HCT116 (cell line): ENCODE data around the gene ARMH3. TPM values are rescaled to one million over a fixed set of nuclear protein-coding genes. Genes with fewer than 3 reads are reported as not detected.

Source experiments
- ATAC-seq: fragments of 200-7000 bp; cut with Tn5 transposase; 2 replicates; pipeline ENCODE4 v1.9.1; 2020; ENCODE audit warnings: mild to moderate bottlenecking, moderate library complexity
- BruUV-seq: library from RNA; stranded (reverse); fragments of 400-500 nt; replicated peaks from 2 replicates; lab custom pipeline; 2021; lab: Mats Ljungman, UMichigan
- CTCF ChIA-PET: fragments of 300-600 bp; sonication (Branson Sonifier 250); formaldehyde crosslinking; loops from one replicate; lab custom pipeline; 2021; ENCODE audit warnings: antibody characterized with exemption; lab: Charles Lee
- POLR2A ChIA-PET: fragments of 300-600, 350-600 bp; sonication (Branson Sonifier 250); formaldehyde crosslinking; loops from one replicate; lab custom pipeline; 2021; ENCODE audit warnings: antibody characterized with exemption; lab: Charles Lee
- RAD21 ChIA-PET, 2 experiments: fragments of 300-600 bp; sonication (Branson Sonifier 250); formaldehyde crosslinking; loops; one replicate each; lab custom pipeline; 2023; ENCODE audit warnings: low total read pairs in 2 of 2; ENCODE audit not compliant: uncharacterized antibody in 2 of 2, unreplicated experiment in 2 of 2, low non-redundant PET in 1 of 2; lab: Charles Lee
- DNase-seq: peaks from one replicate; pipeline ENCODE4 v3.0.0-alpha.2; 2010; ENCODE audit warnings: low read depth, low spot score
- H2AFZ ChIP-seq: fragments of 200-600 bp; shearing (Covaris generic), sonication (generic); 2 replicates; pipeline ENCODE4 v1.6.1; 2017; ENCODE audit warnings: low read depth, mixed run types, mixed read lengths, antibody characterized with exemption, low read length; ENCODE audit not compliant: poor library complexity, severe bottlenecking
- H3K27ac ChIP-seq: 2 replicates; pipeline ENCODE4 v1.5.1; 2012; ENCODE audit warnings: low read depth, low read length
- H3K27me3 ChIP-seq: fragments of 200-600 bp; sonication (generic); 2 replicates; pipeline ENCODE4 v1.6.1; 2016; ENCODE audit warnings: mixed run types, low read length, mixed read lengths; ENCODE audit not compliant: insufficient read depth
- H3K36me3 ChIP-seq, 2 experiments: fragments of 200-500 bp in 1 of 2; fragments of 200-600 bp in 1 of 2; sonication (Bioruptor generic) in 1 of 2; sonication (generic) in 1 of 2; 2 replicates each; pipeline versions ENCODE4 v1.5.1 to v1.6.1; 2014 to 2016; ENCODE audit warnings: low read length in 2 of 2, inconsistent platforms in 1 of 2, mixed read lengths in 1 of 2, mixed run types in 1 of 2; ENCODE audit not compliant: insufficient read depth in 2 of 2, control insufficient read depth in 1 of 2
- H3K4me1 ChIP-seq, 2 experiments: fragments of 200-600 bp in 1 of 2; sonication (generic) in 1 of 2; 2 replicates each; pipeline versions ENCODE4 v1.5.1 to v1.6.1; 2012 to 2017; ENCODE audit warnings: low read length in 2 of 2, inconsistent platforms in 1 of 2, mild to moderate bottlenecking in 1 of 2, mixed read lengths in 1 of 2, mixed run types in 1 of 2, moderate library complexity in 1 of 2; ENCODE audit not compliant: insufficient read depth in 2 of 2, control insufficient read depth in 1 of 2
- H3K4me2 ChIP-seq: fragments of 200-600 bp; sonication (generic); 2 replicates; pipeline ENCODE4 v1.6.1; 2017; ENCODE audit warnings: mixed run types, low read length, mixed read lengths
- H3K4me3 ChIP-seq, 2 experiments: fragments of 200-600 bp in 1 of 2; sonication (generic) in 1 of 2; replicated peaks in 1 of 2; 2 replicates each; pipeline ENCODE4 v1.5.1; 2011 to 2016; ENCODE audit warnings: low read length in 2 of 2, control low read depth in 1 of 2, low read depth in 1 of 2, mild to moderate bottlenecking in 1 of 2, mixed read lengths in 1 of 2, mixed run types in 1 of 2
- H3K79me2 ChIP-seq: fragments of 200-600 bp; sonication (generic); 2 replicates; pipeline ENCODE4 v1.6.1; 2017; ENCODE audit warnings: mild to moderate bottlenecking, mixed run types, low read length, moderate library complexity, mixed read lengths; ENCODE audit not compliant: insufficient read depth
- H3K9ac ChIP-seq: fragments of 200-600 bp; sonication (generic); 2 replicates; pipeline ENCODE4 v1.6.1; 2016; ENCODE audit warnings: low read length, mixed read lengths
- H3K9me2 ChIP-seq: fragments of 200-600 bp; sonication (generic), shearing (Covaris generic); 2 replicates; pipeline ENCODE4 v1.6.1; 2017; ENCODE audit warnings: mixed run types, mild to moderate bottlenecking, moderate library complexity; ENCODE audit not compliant: insufficient read depth
- H3K9me3 ChIP-seq, 2 experiments: fragments of 200-500 bp in 1 of 2; fragments of 200-600 bp in 1 of 2; sonication (Bioruptor generic) in 1 of 2; sonication (generic) in 1 of 2; 2 replicates each; pipeline ENCODE4 v1.6.1; 2014 to 2017; ENCODE audit warnings: low read length in 2 of 2, mixed read lengths in 2 of 2, inconsistent platforms in 1 of 2, low read depth in 1 of 2, mild to moderate bottlenecking in 1 of 2, mixed run types in 1 of 2, moderate library complexity in 1 of 2; ENCODE audit not compliant: control insufficient read depth in 1 of 2, insufficient read depth in 1 of 2
- H4K20me1 ChIP-seq: fragments of 200-600 bp; sonication (generic), shearing (Covaris generic); 2 replicates; pipeline ENCODE4 v1.6.1; 2017; ENCODE audit warnings: mixed run types, mild to moderate bottlenecking, moderate library complexity; ENCODE audit not compliant: insufficient read depth
- CBX3 ChIP-seq: IDR thresholded peaks from 2 replicates; pipeline ENCODE4 v1.6.1; 2012; ENCODE audit warnings: low read depth
- CTCF ChIP-seq, 3 experiments: fragments of 200-600 bp in 1 of 3; sonication (generic) in 1 of 3; IDR thresholded peaks in 2 of 3; conservative IDR thresholded peaks in 1 of 3; 2 replicates each; pipeline ENCODE4 v1.5.1; 2012 to 2017; ENCODE audit warnings: low read depth in 2 of 3, low read length in 2 of 3, antibody characterized with exemption in 1 of 3, borderline replicate concordance in 1 of 3, control low read depth in 1 of 3, mild to moderate bottlenecking in 1 of 3, mixed read lengths in 1 of 3, mixed run types in 1 of 3, moderate library complexity in 1 of 3; ENCODE audit not compliant: insufficient read depth in 1 of 3
- JUND ChIP-seq: IDR thresholded peaks from 2 replicates; pipeline ENCODE4 v1.6.1; 2012
- MAX ChIP-seq: IDR thresholded peaks from 2 replicates; pipeline ENCODE4 v1.6.1; 2012
- POLR2A ChIP-seq: IDR thresholded peaks from 2 replicates; pipeline ENCODE4 v1.7.0; 2011; ENCODE audit warnings: borderline replicate concordance; ENCODE audit not compliant: insufficient read depth, insufficient read length; ENCODE audit errors: extremely low read depth
- POLR2AphosphoS5 ChIP-seq: IDR thresholded peaks from 2 replicates; pipeline ENCODE4 v1.6.1; 2011; ENCODE audit warnings: mild to moderate bottlenecking, low read depth, low read length, moderate library complexity
- RAD21 ChIP-seq: IDR thresholded peaks from 2 replicates; pipeline ENCODE4 v1.6.1; 2012; ENCODE audit warnings: low read depth, mild to moderate bottlenecking
- SP1 ChIP-seq: IDR thresholded peaks from 2 replicates; pipeline ENCODE4 v1.6.1; 2012; ENCODE audit warnings: low read depth
- SRF ChIP-seq: IDR thresholded peaks from 2 replicates; pipeline ENCODE4 v1.6.1; 2012; ENCODE audit warnings: low read depth
- YY1 ChIP-seq: IDR thresholded peaks from 2 replicates; pipeline ENCODE4 v1.6.1; 2011; ENCODE audit warnings: low read length, low read depth, moderate library complexity, mild to moderate bottlenecking; ENCODE audit not compliant: insufficient replicate concordance; ENCODE audit errors: extremely low read depth
- ZBTB33 ChIP-seq: IDR thresholded peaks from 2 replicates; pipeline ENCODE4 v1.6.1; 2011; ENCODE audit warnings: mild to moderate bottlenecking, low read length, moderate library complexity; ENCODE audit not compliant: insufficient replicate concordance; ENCODE audit errors: extremely low read depth
- ZFX ChIP-seq: fragments of 450-650 bp; IDR thresholded peaks from 2 replicates; pipeline ENCODE4 v1.6.1; 2017
- ZNF274 ChIP-seq: fragments of 200-500 bp; sonication (Bioruptor generic); IDR thresholded peaks from 2 replicates; pipeline ENCODE4 v1.6.1; 2014; ENCODE audit warnings: mild to moderate bottlenecking, low read depth, low read length, inconsistent platforms
- intact Hi-C: fragments of 100-400 bp; cut with micrococcal nuclease; formaldehyde crosslinking; loops from 2 replicates; pipeline ENCODE4 v1.10.0; 2022
- total RNA-seq: library from RNA; stranded (reverse); gene quantifications from one replicate; pipeline ENCODE4 v1.2.1, GENCODE V29; 2021; ENCODE audit not compliant: unreplicated experiment

The ARMH3 gene
- total RNA-seq, 1 experiment from 2014 or later: 30.4 TPM

GRCh38 chr10:102069071-102069470 is 13.1 kb upstream of the ARMH3 start:
- ATAC-seq: no peak
- Histone ChIP-seq H2AFZ (no peak overlapping the region), H3K27ac (no peak overlapping the region), H3K4me1 (peaks cover 17 to 27% of the 10 kb centered on the region in 2 experiments), H3K9me2 (no peaks in the 10 kb centered on the region), H3K9ac (no peak overlapping the region), H3K36me3 (0 out of 4 replicates have a peak, but pooled peaks cover 0 to 2% of the 10 kb centered on the region in 2 experiments), H3K9me3 (no peaks in the 10 kb centered on the region), H3K79me2 (peaks cover 31% of the 10 kb centered on the region), H3K4me3 (no peak overlapping the region), H4K20me1 (no peaks in the 10 kb centered on the region), H3K27me3 (no peaks in the 10 kb centered on the region), H3K4me2 (no peak overlapping the region)
- intact Hi-C loops: no loop called here
- ChIA-PET POLR2A (interaction anchor here (1.3 to 2.4 kb wide), 2 partner anchors 11 to 13 kb away, joined by 3 to 10 read pairs; partner anchors contain the start of gene ARMH3), CTCF (interaction anchor here (0.9 to 2.9 kb wide), 3 partner anchors 59 to 229 kb away, joined by 3 to 14 read pairs (median 7); no protein-coding TSS in a partner anchor), RAD21 (no interaction called here)
- no TSS peak for BruUV-seq
- no peak for DNase-seq
- TF ChIP-seq ZBTB33: no peak
- 0 out of 2 replicates have a peak, but pooled peaks have one; percentile 8 for TF ChIP-seq POLR2AphosphoS5
- no peak for TF ChIP-seq YY1

- Histone ChIP-seq H3K4me2 (no peak overlapping the region), H3K4me1 (peaks cover 17 to 28% of the 10 kb centered on the region in 2 experiments), H3K36me3 (0 out of 4 replicates have a peak, but pooled peaks cover 0 to 2% of the 10 kb centered on the region in 2 experiments), H2AFZ (no peak overlapping the region), H3K27ac (no peak overlapping the region), H3K79me2 (peaks cover 31% of the 10 kb centered on the region), H3K9me3 (no peaks in the 10 kb centered on the region), H3K4me3 (no peak overlapping the region), H4K20me1 (no peaks in the 10 kb centered on the region), H3K27me3 (no peaks in the 10 kb centered on the region), H3K9me2 (no peaks in the 10 kb centered on the region), H3K9ac (no peak overlapping the region)
- ChIA-PET RAD21 (no interaction called here), POLR2A (interaction anchor here (1.0 to 2.4 kb wide), 2 partner anchors 10 to 14 kb away, joined by 3 to 10 read pairs; no protein-coding TSS in a partner anchor), CTCF (interaction anchor here (0.9 to 2.9 kb wide), 2 partner anchors 58 to 228 kb away, joined by 3 to 14 read pairs; no protein-coding TSS in a partner anchor)
- DNase-seq (no peak), ATAC-seq (no peak)
- intact Hi-C loops: no loop called here
- no TSS peak for BruUV-seq
- TF ChIP-seq POLR2AphosphoS5 (no peak), RAD21 (no peak), CBX3 (no peak), JUND (no peak), YY1 (no peak), CTCF (IDR thresholded peaks at IDR 0.05 in 2 of 3, conservative IDR thresholded peaks at IDR 0.05 in 1 of 3; ENCODE audit: borderline replicate concordance in 1 of 3, insufficient read depth in 1 of 3, low read depth in 2 of 3, low read length in 2 of 3) (no peak), SP1 (no peak), POLR2A (no peak), MAX (no peak), ZNF274 (no peak), SRF (no peak), ZFX (no peak)
Observed at GRCh38 chr10:102068216-102068615, 12.2 kb upstream of the ARMH3 start.
